Stimulated activated naive CD8-positive, alpha-beta T cell treated with anti-CD3 and anti-CD28 coated beads, Interleukin-15, amount 100 ng/mL, for 72 hours (primary cell): ENCODE results near the gene CTXND2.
"Not testable (repeated sequence)": the region's sequence is repeated elsewhere in the genome, so short reads cannot be mapped to it uniquely, and the experiment has no call there.

Source experiments
- ATAC-seq: fragments of 150-1000 bp; cut with Tn5 transposase; 2 replicates; pipeline ENCODE4 v1.10.0; 2021; ENCODE audit warnings: mild to moderate bottlenecking, moderate library complexity
- DNase-seq, 2 donors: peaks; one replicate each; pipeline ENCODE4 v3.0.0; 2021 to 2022
- H3K27ac Mint-ChIP-seq, 2 donors: one replicate each; pipeline ENCODE4 v1.8.0; 2022; ENCODE audit warnings: mild to moderate bottlenecking in 2 of 2, mixed read lengths in 2 of 2, moderate library complexity in 2 of 2
- H3K27me3 Mint-ChIP-seq: one replicate; pipeline ENCODE4 v1.8.0; 2022; ENCODE audit warnings: mixed read lengths
- H3K4me1 Mint-ChIP-seq: one replicate; pipeline ENCODE4 v1.8.0; 2022; ENCODE audit warnings: mild to moderate bottlenecking, mixed read lengths
- H3K4me3 Mint-ChIP-seq, 2 donors: one replicate each; pipeline ENCODE4 v1.8.0; 2022; ENCODE audit warnings: mild to moderate bottlenecking in 2 of 2, mixed read lengths in 2 of 2, moderate library complexity in 1 of 2
- H3K9me3 Mint-ChIP-seq, 2 donors: one replicate each; pipeline ENCODE4 v1.8.0; 2022; ENCODE audit warnings: mixed read lengths in 2 of 2

Gene CTXND2

DNA sequence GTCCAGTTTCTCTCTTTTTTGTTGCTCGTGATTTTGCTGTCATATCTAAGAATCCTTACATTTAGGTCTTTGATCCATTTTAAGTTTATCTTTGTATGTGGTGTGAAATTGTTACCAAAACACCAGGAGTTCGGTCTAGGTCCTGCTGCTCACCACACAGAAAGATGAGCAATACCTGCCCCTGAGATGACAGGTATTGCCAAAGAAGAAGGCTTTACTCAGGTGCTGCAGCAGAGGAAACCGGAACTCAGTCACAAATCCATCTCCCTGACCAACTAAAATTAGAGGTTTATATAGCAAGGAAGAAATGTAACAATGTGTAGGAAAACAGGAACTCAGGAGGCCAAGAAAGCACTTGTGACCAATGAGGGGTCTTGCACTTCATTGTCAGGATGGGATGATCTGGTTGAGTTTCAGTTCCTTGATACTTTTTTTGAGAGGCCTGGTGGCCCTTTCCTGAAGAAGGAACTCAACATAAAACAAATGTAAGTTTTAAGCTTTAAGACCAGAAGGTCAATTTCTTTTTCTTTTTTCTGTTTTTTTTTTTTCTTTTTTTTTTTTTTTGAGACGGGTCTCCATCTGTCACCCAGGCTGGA, 22.7 kb downstream of the CTXND2 start:
- Mint-ChIP-seq H3K4me1 (peaks cover 23% of the 10 kb centered on the region), H3K27ac (no peak overlapping the region), H3K4me3 (no peak overlapping the region), H3K9me3 (no peaks in the 10 kb centered on the region), H3K27me3 (no peaks in the 10 kb centered on the region)
- no peak for ATAC-seq
- DNase-seq = no peak

DNA sequence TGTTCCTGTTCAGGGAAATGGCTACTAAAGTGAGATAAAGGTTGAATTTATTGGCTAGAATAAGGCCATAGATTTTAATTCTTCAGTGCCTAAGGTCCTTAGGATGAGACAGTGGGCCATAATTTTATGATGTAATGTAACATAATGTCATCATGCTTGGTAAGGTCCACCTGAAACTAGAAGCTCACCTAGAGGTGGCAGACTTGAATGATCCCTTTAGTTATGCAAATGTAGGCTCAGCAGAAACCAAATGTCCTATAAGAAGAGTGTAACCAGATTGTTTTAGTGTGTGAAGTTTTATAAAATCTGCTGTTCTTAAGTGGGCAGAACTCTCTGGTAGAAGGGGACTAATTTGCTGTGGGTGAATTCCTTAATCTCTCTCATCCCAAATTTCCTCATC, 25.7 kb downstream of the CTXND2 start:
- no peaks in the 10 kb centered on the region for H3K9me3 Mint-ChIP-seq
- no peak for ATAC-seq
- peaks cover 8% of the 10 kb centered on the region for H3K4me1 Mint-ChIP-seq
- no peaks in the 10 kb centered on the region for H3K27me3 Mint-ChIP-seq
- no peak for DNase-seq
- no peak overlapping the region for H3K27ac Mint-ChIP-seq
- no peak overlapping the region for H3K4me3 Mint-ChIP-seq

DNA sequence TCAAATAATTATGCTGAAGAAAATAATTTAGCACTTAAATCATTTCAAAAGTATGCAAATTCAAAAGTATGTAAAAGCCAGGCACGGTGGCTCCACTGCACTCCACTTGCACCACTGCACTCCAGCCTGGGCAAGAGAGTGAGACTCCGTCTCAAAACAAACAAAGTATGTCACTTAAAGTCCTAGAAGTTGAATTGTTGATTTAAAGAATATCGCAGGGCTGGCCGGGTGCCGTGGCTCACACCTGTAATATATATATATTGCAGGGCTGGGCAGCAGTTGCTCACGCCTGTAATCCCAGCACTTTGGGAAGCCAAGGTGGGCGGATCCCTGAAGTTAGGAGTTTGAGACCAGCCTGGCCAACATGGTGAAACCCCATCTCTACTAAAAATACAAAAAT, 30.5 kb downstream of the CTXND2 start:
- Mint-ChIP-seq H3K27ac (no peak overlapping the region), H3K4me1 (peaks cover 5% of the 10 kb centered on the region), H3K9me3 (no peaks in the 10 kb centered on the region), H3K4me3 (no peak overlapping the region), H3K27me3 (no peaks in the 10 kb centered on the region)
- DNase-seq (no peak), ATAC-seq (no peak)

- H3K4me3 Mint-ChIP-seq = peak overlapping the region; percentile 15 to 31
- H3K4me1 Mint-ChIP-seq = peaks cover 29% of the 10 kb centered on the region
- DNase-seq (peak; percentile 79 to 85), ATAC-seq (peak; percentile 94)
- no peaks in the 10 kb centered on the region for H3K27me3 Mint-ChIP-seq
- H3K27ac Mint-ChIP-seq = peak overlapping the region in 1 of 2 donors; percentile 6
- no peaks in the 10 kb centered on the region for H3K9me3 Mint-ChIP-seq
Observed at GRCh38 chr1:150922519-150922975, 35.6 kb downstream of the CTXND2 start.

DNA sequence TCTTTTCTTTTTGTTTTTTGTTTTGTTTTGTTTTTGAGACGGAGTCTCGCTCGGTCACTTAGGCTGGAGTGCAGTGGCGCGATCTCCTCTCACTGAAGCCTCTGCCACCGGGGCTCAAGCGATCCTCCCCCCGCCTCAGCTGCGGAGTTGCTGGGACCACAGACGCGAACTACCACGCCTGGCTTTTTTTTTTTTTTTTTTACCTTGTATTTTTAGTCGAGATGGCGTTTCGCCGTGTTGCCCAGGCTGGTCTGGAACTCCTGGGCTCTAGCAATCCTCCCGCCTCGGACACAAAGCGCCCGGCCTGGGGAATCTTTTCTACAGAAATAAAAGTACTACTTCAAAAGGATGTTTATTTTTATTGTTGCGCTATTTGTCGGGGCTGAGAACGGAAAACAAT, 38.1 kb downstream of the CTXND2 start:
- DNase-seq (no peak), ATAC-seq (no peak)
- Mint-ChIP-seq H3K27ac (no peak overlapping the region), H3K4me3 (peak overlapping the region; percentile 91 to 96), H3K27me3 (no peaks in the 10 kb centered on the region), H3K4me1 (peaks cover 38% of the 10 kb centered on the region), H3K9me3 (no peaks in the 10 kb centered on the region)

GRCh38 chr1:150926097-150926741, 39.3 kb downstream of the CTXND2 start, which contains the start of gene SETDB1:
SETDB1 (plus strand) TSS chr1:150926363; CDS start chr1:150927715, 1,352 bp downstream.
- peak; percentile 93 to 97 for DNase-seq
- ATAC-seq = peak; percentile 90
- Mint-ChIP-seq H3K27ac (peak within 1 kb of the TSS; percentile 97 to 99), H3K4me3 (peak within 1 kb of the TSS; percentile 91 to 96), H3K4me1 (peaks cover 38% of the 10 kb centered on the region), H3K9me3 (no peaks in the 10 kb centered on the region), H3K27me3 (no peaks in the 10 kb centered on the region)

DNA sequence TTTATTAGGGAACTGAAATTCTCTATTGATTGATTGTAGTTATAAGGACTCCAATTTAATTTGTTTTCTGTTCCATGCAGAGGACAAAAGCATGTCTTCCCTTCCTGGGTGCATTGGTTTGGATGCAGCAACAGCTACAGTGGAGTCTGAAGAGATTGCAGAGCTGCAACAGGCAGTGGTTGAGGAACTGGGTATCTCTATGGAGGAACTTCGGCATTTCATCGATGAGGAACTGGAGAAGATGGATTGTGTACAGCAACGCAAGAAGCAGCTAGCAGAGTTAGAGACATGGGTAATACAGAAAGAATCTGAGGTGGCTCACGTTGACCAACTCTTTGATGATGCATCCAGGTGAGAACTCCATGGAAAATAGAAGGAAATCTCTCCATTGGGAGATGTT, 40.7 kb downstream of the CTXND2 start:
- Mint-ChIP-seq H3K9me3 (no peaks in the 10 kb centered on the region), H3K27ac (no peak overlapping the region), H3K4me1 (peaks cover 30% of the 10 kb centered on the region), H3K4me3 (peak overlapping the region; percentile 91 to 96), H3K27me3 (no peaks in the 10 kb centered on the region)
- ATAC-seq = no peak
- DNase-seq = no peak

DNA sequence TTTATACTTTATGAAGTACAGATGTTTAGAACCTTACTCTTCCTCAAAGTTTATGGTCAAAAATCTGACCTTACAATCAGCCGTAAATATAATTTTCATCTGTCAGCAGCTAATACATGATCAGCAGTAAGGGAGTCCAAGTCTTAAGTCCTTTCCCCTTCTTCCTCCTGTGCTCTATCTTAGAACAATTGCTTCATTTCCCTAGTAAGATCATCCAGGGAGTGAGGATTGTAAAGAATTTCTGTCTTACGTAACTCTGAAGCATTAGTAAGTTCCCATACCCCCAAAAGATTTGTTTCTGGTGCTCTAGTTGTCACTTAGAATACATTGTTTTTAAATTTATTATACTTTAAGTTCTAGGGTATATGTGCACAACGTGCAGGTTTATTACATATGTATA, 41.4 kb downstream of the CTXND2 start:
- no peaks in the 10 kb centered on the region for H3K9me3 Mint-ChIP-seq
- ATAC-seq (no peak), DNase-seq (no peak)
- no peaks in the 10 kb centered on the region for H3K27me3 Mint-ChIP-seq
- H3K27ac Mint-ChIP-seq = no peak overlapping the region
- peaks cover 26% of the 10 kb centered on the region for H3K4me1 Mint-ChIP-seq
- peak overlapping the region in 1 of 2 donors; percentile 25 for H3K4me3 Mint-ChIP-seq

DNA sequence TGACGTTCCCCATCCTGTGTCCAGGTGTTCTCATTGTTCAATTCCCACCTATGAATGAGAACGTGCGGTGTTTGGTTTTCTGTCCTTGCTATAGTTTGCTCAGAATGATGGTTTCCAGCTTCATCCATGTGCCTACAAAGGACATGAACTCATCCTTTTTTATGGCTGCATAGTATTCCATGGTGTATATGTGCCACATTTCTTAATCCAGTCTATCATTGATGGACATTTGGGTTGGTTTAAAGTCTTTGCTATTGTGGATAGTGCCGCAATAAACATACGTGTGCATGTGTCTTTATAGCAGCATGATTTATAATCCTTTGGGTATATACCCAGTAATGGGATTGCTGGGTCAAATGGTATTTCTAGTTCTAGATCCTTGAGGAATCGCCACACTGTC, 41.8 kb downstream of the CTXND2 start:
- not testable (repeated sequence) for DNase-seq, H3K4me3 Mint-ChIP-seq, ATAC-seq, H3K27ac Mint-ChIP-seq, H3K27me3 Mint-ChIP-seq, H3K9me3 Mint-ChIP-seq
- H3K4me1 Mint-ChIP-seq = peaks cover 26% of the 10 kb centered on the region

GRCh38 chr1:150931773-150932172, 44.8 kb downstream of the CTXND2 start:
- no peak for DNase-seq
- Mint-ChIP-seq H3K9me3 (no peaks in the 10 kb centered on the region), H3K27ac (no peak overlapping the region), H3K4me1 (peaks cover 28% of the 10 kb centered on the region), H3K4me3 (no peak overlapping the region), H3K27me3 (no peaks in the 10 kb centered on the region)
- ATAC-seq = no peak

DNA sequence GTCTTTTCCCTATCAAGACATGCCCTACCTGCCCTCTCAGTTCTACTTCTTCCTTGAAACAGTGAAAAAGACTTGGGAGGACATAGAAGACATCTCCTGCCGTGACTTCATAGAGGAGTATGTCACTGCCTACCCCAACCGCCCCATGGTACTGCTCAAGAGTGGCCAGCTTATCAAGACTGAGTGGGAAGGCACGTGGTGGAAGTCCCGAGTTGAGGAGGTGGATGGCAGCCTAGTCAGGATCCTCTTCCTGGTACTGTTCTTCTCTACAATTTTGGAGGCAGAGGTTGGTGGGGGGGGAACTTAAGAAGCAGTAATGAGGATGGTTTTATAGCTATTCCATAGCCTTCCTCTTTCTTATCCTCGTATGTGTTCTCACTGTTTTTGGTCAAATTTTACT, 57.9 kb downstream of the CTXND2 start:
- no peaks in the 10 kb centered on the region for H3K27me3 Mint-ChIP-seq
- DNase-seq (no peak), ATAC-seq (no peak)
- H3K27ac Mint-ChIP-seq = peak overlapping the region; percentile 3 to 24
- H3K9me3 Mint-ChIP-seq = no peaks in the 10 kb centered on the region
- H3K4me1 Mint-ChIP-seq = peaks cover 6% of the 10 kb centered on the region
- no peak overlapping the region for H3K4me3 Mint-ChIP-seq

GRCh38 chr1:150954708-150955107, 67.8 kb downstream of the CTXND2 start:
- Mint-ChIP-seq H3K27me3 (no peaks in the 10 kb centered on the region), H3K27ac (no peak overlapping the region), H3K4me3 (no peak overlapping the region), H3K4me1 (no peaks in the 10 kb centered on the region), H3K9me3 (no peaks in the 10 kb centered on the region)
- DNase-seq = no peak
- no peak for ATAC-seq

GRCh38 chr1:150955280-150955679, 68.3 kb downstream of the CTXND2 start:
- H3K27ac Mint-ChIP-seq = peak overlapping the region in 1 of 2 donors; percentile 75
- no peaks in the 10 kb centered on the region for H3K4me1 Mint-ChIP-seq
- H3K27me3 Mint-ChIP-seq = no peaks in the 10 kb centered on the region

GRCh38 chr1:150957666-150958065, 70.7 kb downstream of the CTXND2 start:
- Mint-ChIP-seq H3K4me3 (no peak overlapping the region), H3K27ac (no peak overlapping the region), H3K4me1 (peaks cover 7% of the 10 kb centered on the region), H3K9me3 (no peaks in the 10 kb centered on the region), H3K27me3 (no peaks in the 10 kb centered on the region)
- DNase-seq (no peak), ATAC-seq (no peak)

More at GRCh38 chr1:150955280-150955679, 68.3 kb downstream of the CTXND2 start:
- ATAC-seq (no peak), DNase-seq (no peak)
- H3K9me3 Mint-ChIP-seq = no peaks in the 10 kb centered on the region
- H3K4me3 Mint-ChIP-seq = no peak overlapping the region

GRCh38 chr1:150960646-150961045, 73.7 kb downstream of the CTXND2 start:
- Mint-ChIP-seq H3K27ac (peak overlapping the region in 1 of 2 donors; percentile 74), H3K4me3 (no peak overlapping the region), H3K27me3 (no peaks in the 10 kb centered on the region), H3K4me1 (peaks cover 7% of the 10 kb centered on the region), H3K9me3 (no peaks in the 10 kb centered on the region)
- DNase-seq (no peak), ATAC-seq (no peak)

DNA sequence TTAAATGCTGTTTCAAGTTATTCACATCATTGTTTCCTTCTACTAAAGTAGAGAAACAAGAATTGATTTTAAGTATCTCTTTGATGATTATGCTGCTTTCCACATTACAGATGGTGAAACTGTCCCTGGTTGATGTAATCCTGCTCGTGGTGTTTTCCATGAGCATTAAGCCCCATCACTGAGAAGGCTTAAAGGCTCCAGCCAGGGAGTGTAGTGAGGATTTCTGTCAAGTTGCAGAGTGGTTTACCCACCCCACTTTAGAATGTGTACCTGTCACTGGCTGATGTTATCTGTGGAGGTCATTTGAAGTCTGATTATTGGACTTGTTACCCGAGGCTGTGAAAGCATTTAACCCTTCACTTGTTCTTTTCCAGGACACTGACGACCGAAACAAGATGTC, 74.8 kb downstream of the CTXND2 start:
- no peaks in the 10 kb centered on the region for H3K27me3 Mint-ChIP-seq
- H3K27ac Mint-ChIP-seq = peak overlapping the region in 1 of 2 donors; percentile 33
- ATAC-seq = no peak
- no peak overlapping the region for H3K4me3 Mint-ChIP-seq
- peaks cover 7% of the 10 kb centered on the region for H3K4me1 Mint-ChIP-seq
- no peaks in the 10 kb centered on the region for H3K9me3 Mint-ChIP-seq
- no peak for DNase-seq
